Progenitor cell of endocrine pancreas (in vitro differentiated cells): Measurements from ENCODE around the gene DBF4B. TPM values are rescaled to one million over a fixed set of nuclear protein-coding genes. Genes with fewer than 3 reads are reported as not detected.
"Not testable (repeated sequence)": the region's sequence is repeated elsewhere in the genome, so short reads cannot be mapped to it uniquely, and the experiment has no call there.

Source experiments
- DNase-seq: peaks from one replicate; pipeline ENCODE4 v3.0.0; 2021; ENCODE audit warnings: low spot score; ENCODE audit not compliant: unreplicated experiment
- H3K27ac Mint-ChIP-seq: 2 replicates; pipeline ENCODE4 v1.8.0; 2021; ENCODE audit warnings: mild to moderate bottlenecking, moderate library complexity, mixed read lengths
- H3K27me3 Mint-ChIP-seq: 2 replicates; pipeline ENCODE4 v1.8.0; 2021; ENCODE audit warnings: mixed read lengths
- H3K36me3 Mint-ChIP-seq: 2 replicates; pipeline ENCODE4 v1.8.0; 2022; ENCODE audit warnings: mixed read lengths; ENCODE audit not compliant: insufficient read depth
- H3K4me1 Mint-ChIP-seq: 2 replicates; pipeline ENCODE4 v1.8.0; 2021; ENCODE audit warnings: low read depth, mixed read lengths
- H3K4me3 Mint-ChIP-seq: 2 replicates; pipeline ENCODE4 v1.8.0; 2021; ENCODE audit warnings: low read depth, mild to moderate bottlenecking, moderate library complexity, mixed read lengths
- H3K9me3 Mint-ChIP-seq: 2 replicates; pipeline ENCODE4 v1.8.0; 2021; ENCODE audit warnings: low read depth, mixed read lengths
- CTCF ChIP-seq: fragments of 200-600 bp; sonication (generic); IDR thresholded peaks from one replicate; pipeline ENCODE4 v1.5.0; 2021; ENCODE audit warnings: antibody characterized with exemption, mild to moderate bottlenecking; ENCODE audit not compliant: unreplicated experiment
- total RNA-seq: library from RNA; stranded (reverse); gene quantifications from 2 replicates; pipeline ENCODE4 v1.2.1, GENCODE V29; 2021

DBF4B gene
- total RNA-seq, 1 donor from 2014 or later, result 27.2 TPM

GRCh38 chr17:44754276-44754675, 45.8 kb downstream of the DBF4B start:
- H3K9me3 Mint-ChIP-seq, result no peaks in the 10 kb centered on the region
- DNase-seq, result no peak
- H3K27ac Mint-ChIP-seq, result no peak overlapping the region
- H3K4me3 Mint-ChIP-seq, result no peak overlapping the region
- H3K27me3 Mint-ChIP-seq, result peaks cover 17% of the 10 kb centered on the region
- H3K36me3 Mint-ChIP-seq, result peaks cover 4% of the 10 kb centered on the region
- H3K4me1 Mint-ChIP-seq, result no peaks in the 10 kb centered on the region
- TF ChIP-seq CTCF, result no peak

DNA sequence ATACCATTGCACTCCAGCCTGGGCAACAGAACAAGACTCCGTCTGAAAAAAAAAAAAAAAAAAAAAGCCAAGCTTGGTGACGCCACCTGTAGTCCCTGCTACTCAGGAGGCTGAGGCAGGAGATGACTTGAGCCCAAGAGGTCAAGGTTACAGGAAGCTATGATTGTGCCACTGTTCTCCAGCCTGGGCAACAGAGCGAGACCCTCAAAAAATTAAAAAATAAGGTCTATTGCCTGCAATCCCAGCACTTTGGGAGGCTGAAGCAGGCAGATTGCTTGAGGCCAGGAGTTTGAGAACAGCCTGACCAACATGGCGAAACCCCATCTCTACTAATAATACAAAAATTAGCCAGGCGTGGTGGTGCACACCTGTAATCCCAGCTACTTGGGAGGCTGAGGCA, 46.7 kb downstream of the DBF4B start:
- peaks cover 17% of the 10 kb centered on the region for H3K27me3 Mint-ChIP-seq

DNA sequence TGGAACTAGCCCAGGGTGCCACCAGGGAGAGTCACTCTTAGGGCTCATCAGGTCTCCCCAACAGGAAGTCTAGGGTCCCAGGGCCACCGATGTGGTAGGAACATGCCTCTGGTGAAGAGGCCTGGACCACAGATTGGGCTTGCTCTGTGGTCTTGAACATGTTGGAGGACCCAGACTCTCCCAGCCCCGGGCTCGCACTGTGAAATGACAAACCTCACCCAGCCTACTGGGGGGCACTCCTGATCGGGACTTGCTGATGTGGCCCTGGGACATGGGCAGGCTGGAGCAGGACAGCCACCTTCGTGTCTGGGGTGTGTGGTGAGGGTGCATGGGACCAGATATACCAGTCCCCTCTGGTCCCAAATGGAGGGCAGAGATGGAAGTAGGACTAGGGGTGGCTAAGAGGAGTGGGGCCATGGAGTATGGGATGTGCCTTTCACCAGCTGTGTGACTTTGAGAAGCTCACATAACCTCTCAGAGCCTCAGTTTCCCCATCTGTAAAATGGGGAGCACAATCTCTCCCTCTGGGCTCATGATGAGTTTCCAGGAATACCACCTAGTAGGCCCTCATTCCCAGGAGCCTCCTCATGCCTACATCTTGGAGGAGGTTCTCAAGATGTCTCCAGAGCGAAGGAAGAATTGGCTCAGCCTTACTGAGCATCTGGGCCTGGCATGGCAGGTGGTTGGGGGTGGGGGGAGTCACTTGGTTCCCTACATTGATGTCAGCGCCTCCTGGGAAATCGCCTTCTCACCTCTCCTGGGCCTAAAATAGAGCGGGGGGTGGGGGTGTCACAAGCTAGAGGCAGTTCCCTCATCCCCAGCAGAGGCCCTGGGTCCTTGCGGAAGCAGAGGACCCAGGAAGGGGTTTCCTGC, 48.8 kb downstream of the DBF4B start:
- Mint-ChIP-seq H3K4me3 (no peak overlapping the region), H3K36me3 (no peaks in the 10 kb centered on the region), H3K27me3 (peaks cover 28% of the 10 kb centered on the region), H3K4me1 (no peaks in the 10 kb centered on the region), H3K27ac (no peak overlapping the region), H3K9me3 (no peaks in the 10 kb centered on the region)
- TF ChIP-seq CTCF, result no peak
- no peak for DNase-seq

More for the DNA sequence above, 46.7 kb downstream of the DBF4B start:
- not testable (repeated sequence) for H3K36me3 Mint-ChIP-seq, H3K4me3 Mint-ChIP-seq, H3K27ac Mint-ChIP-seq, DNase-seq, H3K4me1 Mint-ChIP-seq, H3K9me3 Mint-ChIP-seq

DNA sequence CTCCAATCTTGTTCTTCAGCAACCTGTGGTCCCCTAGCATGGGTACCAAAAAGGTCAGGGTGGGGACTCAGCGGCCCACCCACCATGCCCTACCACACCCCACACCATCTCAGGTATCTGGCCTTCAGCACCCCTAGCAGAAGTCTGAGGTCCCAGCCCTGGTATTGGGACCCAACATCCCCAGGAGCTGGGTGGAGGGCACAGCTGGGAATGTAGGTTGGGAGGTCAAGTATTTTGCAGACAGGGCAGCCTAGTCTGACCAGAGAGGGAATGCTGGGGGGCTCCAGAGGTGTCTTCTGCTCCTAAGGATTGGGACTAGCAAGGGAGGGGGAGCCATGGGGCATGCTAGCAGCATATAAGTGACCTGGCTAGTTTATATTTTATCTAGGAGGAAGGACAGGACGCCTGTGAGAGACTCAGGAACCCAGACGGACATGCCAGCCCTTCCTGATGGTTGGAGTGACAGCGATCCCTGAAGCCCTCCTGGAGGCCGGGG, 49.5 kb downstream of the DBF4B start:
- DNase-seq, result no peak
- H3K4me1 Mint-ChIP-seq, result no peaks in the 10 kb centered on the region
- no peak overlapping the region for H3K27ac Mint-ChIP-seq
- H3K36me3 Mint-ChIP-seq, result no peaks in the 10 kb centered on the region
- H3K27me3 Mint-ChIP-seq, result peaks cover 34% of the 10 kb centered on the region
- no peaks in the 10 kb centered on the region for H3K9me3 Mint-ChIP-seq
- H3K4me3 Mint-ChIP-seq, result peak overlapping the region; percentile 57
- TF ChIP-seq CTCF, result no peak

DNA sequence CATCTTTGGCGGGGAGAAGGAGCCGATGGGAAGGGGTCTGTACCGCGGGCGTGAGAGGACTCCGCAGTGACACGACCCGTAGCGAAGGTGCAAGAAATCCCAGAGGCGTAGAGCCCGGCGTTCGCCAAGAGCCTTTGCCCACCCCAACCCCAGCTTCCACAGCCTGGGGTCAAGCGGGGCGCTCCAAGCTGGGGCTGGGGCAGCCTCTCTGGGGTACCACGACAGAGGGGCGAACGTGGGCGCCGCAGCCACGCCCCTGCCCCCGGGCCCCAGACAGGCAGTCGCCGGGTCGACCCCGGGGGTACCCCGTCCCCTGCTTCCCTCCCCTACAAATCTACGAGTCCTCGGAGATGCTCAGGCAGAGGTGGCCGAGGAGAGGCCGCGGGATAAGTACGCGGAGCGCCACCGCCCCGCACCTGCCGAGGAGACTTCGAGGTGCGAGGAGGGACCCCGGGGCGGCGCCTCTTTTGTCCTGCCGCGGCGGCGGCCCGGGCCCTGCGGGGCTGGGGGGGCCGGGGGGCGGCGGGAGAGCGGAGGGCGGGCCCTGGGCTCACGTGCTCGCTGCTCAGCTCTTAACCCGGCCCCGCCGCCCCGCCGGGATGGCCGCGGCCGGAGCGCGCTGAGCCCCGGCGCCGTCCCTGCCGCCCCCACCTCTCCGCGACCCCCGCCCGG, 50.1 kb downstream of the DBF4B start, which contains the start of gene ADAM11:
Gene ADAM11 (plus strand): TSS at position 575 of the 672 bp plus-strand sequence. CDS start 212 bp downstream, outside the sequence.
- Mint-ChIP-seq H3K27ac (no peak within 1 kb of the TSS), H3K9me3 (no peaks in the 10 kb centered on the region), H3K36me3 (no peaks in the 10 kb centered on the region), H3K27me3 (peaks cover 38% of the 10 kb centered on the region), H3K4me3 (peak within 1 kb of the TSS; percentile 57), H3K4me1 (no peaks in the 10 kb centered on the region)
- TF ChIP-seq CTCF, result no peak
- no peak for DNase-seq
